HFFc6 (cell line): ENCODE data around the gene MMP28. TPM values are rescaled to one million over a fixed set of nuclear protein-coding genes. Genes with fewer than 3 reads are reported as not detected.

Experiments used
- DNase-seq: peaks from one replicate; pipeline ENCODE4 v3.0.0-alpha.2; 2018
- H3K27ac Mint-ChIP-seq: 2 replicates; pipeline ENCODE4 v1.8.0; 2020; ENCODE audit warnings: mild to moderate bottlenecking, mixed read lengths
- H3K27me3 Mint-ChIP-seq: 2 replicates; pipeline ENCODE4 v1.8.0; 2021; ENCODE audit warnings: mild to moderate bottlenecking, moderate library complexity, mixed read lengths; ENCODE audit not compliant: insufficient read depth
- H3K36me3 Mint-ChIP-seq: 2 replicates; pipeline ENCODE4 v1.8.0; 2021; ENCODE audit warnings: low read depth, mixed read lengths
- H3K4me1 Mint-ChIP-seq: 2 replicates; pipeline ENCODE4 v1.8.0; 2020; ENCODE audit warnings: low read depth, mixed read lengths
- H3K4me3 Mint-ChIP-seq: 2 replicates; pipeline ENCODE4 v1.8.0; 2020; ENCODE audit warnings: mild to moderate bottlenecking, moderate library complexity, mixed read lengths
- H3K9me3 Mint-ChIP-seq: 2 replicates; pipeline ENCODE4 v1.8.0; 2020; ENCODE audit warnings: mild to moderate bottlenecking, mixed read lengths
- CTCF ChIP-seq: fragments of 200-600 bp; sonication (generic); IDR thresholded peaks from 2 replicates; pipeline ENCODE4 v1.5.0; 2021; ENCODE audit warnings: antibody characterized with exemption, mild to moderate bottlenecking
- total RNA-seq, 6 experiments: library from RNA; stranded (reverse); fragmentation: NEBNext Ultra II Directional; extraction: Animal tissue kit (Norgen Biotek cat#: 25700); gene quantifications; 2 replicates in 1 of 6; 3 replicates in 5 of 6; pipeline ENCODE4 v1.2.3, GENCODE V29; 2021

MMP28 gene
- total RNA-seq, 6 experiments from 2014 or later = not detected

- Mint-ChIP-seq H3K4me3 (no peak overlapping the region), H3K27me3 (no peaks in the 10 kb centered on the region; the same call in none of the 2 replicates), H3K4me1 (peaks cover 56% of the 10 kb centered on the region), H3K36me3 (peaks cover 8% of the 10 kb centered on the region), H3K27ac (no peak overlapping the region), H3K9me3 (no peaks in the 10 kb centered on the region)
- DNase-seq = no peak
- no peak for TF ChIP-seq CTCF
Measured at GRCh38 chr17:35812456-35812855, 17.0 kb upstream of the MMP28 start.

- no peak for DNase-seq
- no peak for TF ChIP-seq CTCF
- H3K36me3 Mint-ChIP-seq = peaks cover 6% of the 10 kb centered on the region
- no peak overlapping the region for H3K4me3 Mint-ChIP-seq
- no peaks in the 10 kb centered on the region; the same call in none of the 2 replicates for H3K27me3 Mint-ChIP-seq
- no peak overlapping the region for H3K27ac Mint-ChIP-seq
- peaks cover 63% of the 10 kb centered on the region for H3K4me1 Mint-ChIP-seq
- no peaks in the 10 kb centered on the region for H3K9me3 Mint-ChIP-seq
Measured at GRCh38 chr17:35811759-35812158, 16.3 kb upstream of the MMP28 start.

- H3K9me3 Mint-ChIP-seq = no peaks in the 10 kb centered on the region
- H3K36me3 Mint-ChIP-seq = peaks cover 6% of the 10 kb centered on the region
- peaks cover 58% of the 10 kb centered on the region for H3K4me1 Mint-ChIP-seq
- TF ChIP-seq CTCF = no peak
- no peaks in the 10 kb centered on the region; the same call in none of the 2 replicates for H3K27me3 Mint-ChIP-seq
- peak overlapping the region; percentile 98 for H3K27ac Mint-ChIP-seq
- peak overlapping the region; percentile 98 for H3K4me3 Mint-ChIP-seq
- DNase-seq = no peak
Measured at GRCh38 chr17:35809855-35810461, 14.5 kb upstream of the MMP28 start.

GRCh38 chr17:35808962-35809854 lies 13.8 kb upstream of the MMP28 start, which contains the start of gene TAF15:
TAF15 (plus strand) TSS chr17:35809484; CDS start chr17:35809570, 86 bp downstream.
- H3K4me1 Mint-ChIP-seq = peaks cover 55% of the 10 kb centered on the region
- peak within 1 kb of the TSS; percentile 98 for H3K4me3 Mint-ChIP-seq
- H3K27me3 Mint-ChIP-seq = no peaks in the 10 kb centered on the region; the same call in none of the 2 replicates
- no peaks in the 10 kb centered on the region for H3K9me3 Mint-ChIP-seq
- peak within 1 kb of the TSS; percentile 98 for H3K27ac Mint-ChIP-seq
- TF ChIP-seq CTCF = peak; percentile 80
- DNase-seq = peak; percentile 99
- peaks cover 6% of the 10 kb centered on the region for H3K36me3 Mint-ChIP-seq

GRCh38 chr17:35808240-35808961 lies 13.0 kb upstream of the MMP28 start:
- H3K4me3 Mint-ChIP-seq = peak overlapping the region; percentile 98
- H3K9me3 Mint-ChIP-seq = no peaks in the 10 kb centered on the region
- no peak for DNase-seq
- peak overlapping the region; percentile 98 for H3K27ac Mint-ChIP-seq
- peaks cover 6% of the 10 kb centered on the region for H3K36me3 Mint-ChIP-seq
- H3K4me1 Mint-ChIP-seq = peaks cover 51% of the 10 kb centered on the region
- no peak for TF ChIP-seq CTCF
- no peaks in the 10 kb centered on the region; the same call in none of the 2 replicates for H3K27me3 Mint-ChIP-seq
